ENCODE measurements around the gene CORIN.

Gene CORIN

DNA sequence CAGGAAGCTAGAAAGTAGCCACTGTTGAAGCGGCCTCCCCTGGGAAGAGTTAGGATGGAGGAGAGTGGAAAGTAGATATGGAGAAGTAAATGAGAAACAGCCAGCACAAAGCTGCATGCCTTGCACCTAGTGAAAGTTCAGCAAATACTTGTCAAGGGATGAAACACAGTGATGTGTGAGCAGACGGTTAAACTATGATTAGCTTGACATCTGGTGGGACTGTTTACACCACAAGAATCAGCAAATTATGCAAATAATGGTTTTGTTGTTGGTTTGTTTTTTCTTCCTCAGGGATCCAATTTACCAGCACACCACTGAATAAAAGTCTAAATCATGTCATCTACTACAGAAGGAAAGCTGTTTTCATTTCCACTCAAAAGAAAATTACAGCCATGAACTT lies 87.1 kb downstream of the CORIN start:
- H3K4me2 ChIP-seq (ENCODE audit: low read length), result no peak overlapping the region
- no peaks in the 10 kb centered on the region for H3K9me3 ChIP-seq (ENCODE audit: insufficient read depth, low read length)

DNA sequence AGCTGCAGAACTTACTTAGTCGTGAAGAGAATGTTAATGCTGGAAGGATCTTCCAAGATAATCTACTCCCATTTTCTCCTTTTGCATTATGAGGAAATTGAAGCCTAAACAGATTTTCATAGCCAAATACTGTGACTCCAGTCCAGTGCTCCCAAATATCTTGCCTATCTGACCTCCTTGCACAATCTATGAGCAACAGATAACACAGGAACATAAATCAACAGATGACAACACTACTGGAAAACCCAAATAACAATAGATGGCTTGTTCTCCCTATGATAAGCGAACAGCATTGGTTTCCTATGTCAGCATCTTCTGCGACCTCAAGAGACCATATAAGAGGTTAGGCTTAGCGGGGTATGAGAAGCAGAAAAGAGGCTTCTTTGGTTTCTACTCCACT lies 88.0 kb downstream of the CORIN start:
- Histone ChIP-seq H3K4me1 (ENCODE audit: low read length) (no peaks in the 10 kb centered on the region), H3K27me3 (ENCODE audit: low read depth, low read length) (no peaks in the 10 kb centered on the region), H3K79me2 (ENCODE audit: low read length) (no peaks in the 10 kb centered on the region), H3K9me3 (ENCODE audit: insufficient read depth, low read length) (no peaks in the 10 kb centered on the region), H2AFZ (ENCODE audit: low read depth, low read length) (no peak overlapping the region), H3K4me2 (ENCODE audit: low read length) (no peak overlapping the region), H3K27ac (ENCODE audit: low read length) (no peak overlapping the region), H3K36me3 (replicated peaks; ENCODE audit: low read depth, low read length) (no peaks in the 10 kb centered on the region), H3K9ac (ENCODE audit: low read length) (no peak overlapping the region), H4K20me1 (ENCODE audit: insufficient read depth, low read length) (no peaks in the 10 kb centered on the region), H3K4me3 (ENCODE audit: low read length) (no peak overlapping the region)
- TF ChIP-seq, protein P1, sequence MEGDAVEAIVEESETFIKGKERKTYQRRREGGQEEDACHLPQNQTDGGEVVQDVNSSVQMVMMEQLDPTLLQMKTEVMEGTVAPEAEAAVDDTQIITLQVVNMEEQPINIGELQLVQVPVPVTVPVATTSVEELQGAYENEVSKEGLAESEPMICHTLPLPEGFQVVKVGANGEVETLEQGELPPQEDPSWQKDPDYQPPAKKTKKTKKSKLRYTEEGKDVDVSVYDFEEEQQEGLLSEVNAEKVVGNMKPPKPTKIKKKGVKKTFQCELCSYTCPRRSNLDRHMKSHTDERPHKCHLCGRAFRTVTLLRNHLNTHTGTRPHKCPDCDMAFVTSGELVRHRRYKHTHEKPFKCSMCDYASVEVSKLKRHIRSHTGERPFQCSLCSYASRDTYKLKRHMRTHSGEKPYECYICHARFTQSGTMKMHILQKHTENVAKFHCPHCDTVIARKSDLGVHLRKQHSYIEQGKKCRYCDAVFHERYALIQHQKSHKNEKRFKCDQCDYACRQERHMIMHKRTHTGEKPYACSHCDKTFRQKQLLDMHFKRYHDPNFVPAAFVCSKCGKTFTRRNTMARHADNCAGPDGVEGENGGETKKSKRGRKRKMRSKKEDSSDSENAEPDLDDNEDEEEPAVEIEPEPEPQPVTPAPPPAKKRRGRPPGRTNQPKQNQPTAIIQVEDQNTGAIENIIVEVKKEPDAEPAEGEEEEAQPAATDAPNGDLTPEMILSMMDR (IDR thresholded peaks at IDR 0.05; ENCODE audit: low read depth, low read length), result no peak
- no peak for TF ChIP-seq EZH2phosphoT487 (IDR thresholded peaks at IDR 0.05; ENCODE audit: low read depth)

More for the DNA sequence above, 87.1 kb downstream of the CORIN start:
- Histone ChIP-seq H4K20me1 (ENCODE audit: insufficient read depth, low read length) (no peaks in the 10 kb centered on the region), H3K79me2 (ENCODE audit: low read length) (no peaks in the 10 kb centered on the region), H3K9ac (ENCODE audit: low read length) (no peak overlapping the region), H3K36me3 (replicated peaks; ENCODE audit: low read depth, low read length) (no peaks in the 10 kb centered on the region), H2AFZ (ENCODE audit: low read depth, low read length) (no peak overlapping the region), H3K4me1 (ENCODE audit: low read length) (no peaks in the 10 kb centered on the region), H3K4me3 (ENCODE audit: low read length) (no peak overlapping the region), H3K27me3 (ENCODE audit: low read depth, low read length) (no peaks in the 10 kb centered on the region), H3K27ac (ENCODE audit: low read length) (no peak overlapping the region)
- TF ChIP-seq, protein P1 (IDR thresholded peaks at IDR 0.05; ENCODE audit: low read depth, low read length), result no peak
- no peak for TF ChIP-seq EZH2phosphoT487 (IDR thresholded peaks at IDR 0.05; ENCODE audit: low read depth)

DNA sequence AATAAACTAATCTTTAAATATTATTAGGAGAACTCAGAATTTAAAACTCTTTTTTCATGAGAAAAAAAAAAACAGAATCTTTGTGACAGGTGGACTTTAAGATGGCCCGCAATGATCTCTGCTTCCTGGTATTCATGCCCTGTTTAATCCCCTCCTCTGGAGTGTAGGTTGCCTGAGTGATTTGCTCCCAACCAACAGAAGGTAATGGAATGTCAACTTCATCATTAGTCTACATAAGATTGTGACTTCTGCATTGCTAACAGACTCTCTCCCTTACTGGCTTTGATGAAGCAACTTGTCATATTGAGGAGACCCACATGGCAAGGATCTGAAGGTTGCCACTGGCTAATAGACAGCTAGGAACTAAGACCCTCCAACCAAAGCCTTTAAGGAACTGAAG lies 88.8 kb downstream of the CORIN start:
- Histone ChIP-seq H3K36me3 (replicated peaks; ENCODE audit: low read depth, low read length) (no peaks in the 10 kb centered on the region), H3K4me3 (ENCODE audit: low read length) (no peak overlapping the region), H3K79me2 (ENCODE audit: low read length) (no peaks in the 10 kb centered on the region), H3K4me1 (ENCODE audit: low read length) (no peaks in the 10 kb centered on the region), H3K9ac (ENCODE audit: low read length) (no peak overlapping the region), H3K27ac (ENCODE audit: low read length) (no peak overlapping the region), H4K20me1 (ENCODE audit: insufficient read depth, low read length) (no peaks in the 10 kb centered on the region), H3K9me3 (ENCODE audit: insufficient read depth, low read length) (no peaks in the 10 kb centered on the region), H3K4me2 (ENCODE audit: low read length) (no peak overlapping the region), H2AFZ (ENCODE audit: low read depth, low read length) (no peak overlapping the region), H3K27me3 (ENCODE audit: low read depth, low read length) (no peaks in the 10 kb centered on the region)
- no peak for TF ChIP-seq EZH2phosphoT487 (IDR thresholded peaks at IDR 0.05; ENCODE audit: low read depth)
- TF ChIP-seq, protein P1 (IDR thresholded peaks at IDR 0.05; ENCODE audit: low read depth, low read length), result no peak

DNA sequence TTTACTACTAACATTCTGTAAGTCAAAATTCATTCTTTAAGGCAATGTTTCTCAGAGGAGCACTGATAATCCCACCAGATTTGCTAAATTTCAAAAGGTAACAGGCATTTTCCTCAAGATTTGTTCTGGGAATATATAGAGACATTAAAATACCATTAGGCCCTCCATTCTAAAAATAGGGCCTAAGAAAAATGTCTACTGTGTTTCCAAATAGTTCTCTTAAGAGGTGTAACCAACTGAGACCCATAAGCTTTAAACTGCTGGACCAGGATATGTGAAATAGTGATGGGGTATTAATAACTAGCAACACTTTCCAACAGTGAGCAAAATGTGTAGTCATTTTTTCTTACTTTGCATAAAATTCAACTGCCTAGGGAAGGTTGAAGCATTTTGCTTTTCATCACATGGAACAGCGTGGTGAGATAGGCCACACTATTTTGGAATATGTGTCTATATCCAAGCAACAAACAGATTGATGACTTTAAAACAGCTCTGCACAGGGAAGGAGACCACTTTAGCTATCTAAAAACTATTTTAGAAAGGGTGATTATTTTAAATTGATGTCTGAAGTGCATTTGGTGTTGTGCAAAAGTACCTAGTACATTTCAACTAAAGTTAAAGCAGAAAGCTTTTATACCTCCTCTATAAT lies 89.9 kb downstream of the CORIN start:
- Histone ChIP-seq H3K27ac (ENCODE audit: low read length) (no peak overlapping the region), H3K9ac (ENCODE audit: low read length) (no peak overlapping the region), H2AFZ (ENCODE audit: low read depth, low read length) (no peak overlapping the region), H3K36me3 (replicated peaks; ENCODE audit: low read depth, low read length) (no peaks in the 10 kb centered on the region), H3K27me3 (ENCODE audit: low read depth, low read length) (no peaks in the 10 kb centered on the region), H3K79me2 (ENCODE audit: low read length) (no peaks in the 10 kb centered on the region), H3K4me1 (ENCODE audit: low read length) (no peaks in the 10 kb centered on the region), H3K9me3 (ENCODE audit: insufficient read depth, low read length) (no peaks in the 10 kb centered on the region), H4K20me1 (ENCODE audit: insufficient read depth, low read length) (no peaks in the 10 kb centered on the region), H3K4me2 (ENCODE audit: low read length) (no peak overlapping the region), H3K4me3 (ENCODE audit: low read length) (no peak overlapping the region)
- TF ChIP-seq EZH2phosphoT487 (IDR thresholded peaks at IDR 0.05; ENCODE audit: low read depth), result no peak
- TF ChIP-seq, protein P1 (IDR thresholded peaks at IDR 0.05; ENCODE audit: low read depth, low read length), result no peak
